Activated CD4-positive, CD25-positive, alpha-beta regulatory T cell (primary cell): ENCODE data around the gene BRD3OS.
A peak's percentile ranks its signal among the peaks of the same experiment; 100 is the strongest.
"Not testable (repeated sequence)": the region's sequence is repeated elsewhere in the genome, so short reads cannot be mapped to it uniquely, and the experiment has no call there.

Experiments
- DNase-seq, 4 experiments: peaks; one replicate each; lab custom pipeline; 2025; lab: John Stamatoyannopoulos, UW

Gene BRD3OS

DNA sequence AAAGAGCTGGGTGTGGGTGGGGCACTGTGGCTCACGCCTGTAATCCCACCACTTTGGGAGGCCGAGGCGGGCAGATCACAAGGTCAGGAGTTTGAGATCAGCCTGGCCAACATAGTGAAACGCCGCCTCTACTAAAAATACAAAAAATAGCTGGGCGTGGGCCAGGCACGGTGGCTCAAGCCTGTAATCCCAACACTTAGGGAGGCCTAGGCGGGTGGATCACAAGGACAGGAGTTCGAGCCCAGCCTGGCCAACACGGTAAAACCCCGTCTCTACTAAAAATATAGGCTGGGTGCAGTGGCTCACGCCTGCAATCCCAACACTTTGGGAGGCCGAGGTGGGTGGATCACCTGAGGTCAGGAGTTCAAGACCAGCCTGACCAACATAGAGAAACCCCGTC is 36.5 kb upstream of the BRD3OS start:
- DNase-seq = not testable (repeated sequence)

DNA sequence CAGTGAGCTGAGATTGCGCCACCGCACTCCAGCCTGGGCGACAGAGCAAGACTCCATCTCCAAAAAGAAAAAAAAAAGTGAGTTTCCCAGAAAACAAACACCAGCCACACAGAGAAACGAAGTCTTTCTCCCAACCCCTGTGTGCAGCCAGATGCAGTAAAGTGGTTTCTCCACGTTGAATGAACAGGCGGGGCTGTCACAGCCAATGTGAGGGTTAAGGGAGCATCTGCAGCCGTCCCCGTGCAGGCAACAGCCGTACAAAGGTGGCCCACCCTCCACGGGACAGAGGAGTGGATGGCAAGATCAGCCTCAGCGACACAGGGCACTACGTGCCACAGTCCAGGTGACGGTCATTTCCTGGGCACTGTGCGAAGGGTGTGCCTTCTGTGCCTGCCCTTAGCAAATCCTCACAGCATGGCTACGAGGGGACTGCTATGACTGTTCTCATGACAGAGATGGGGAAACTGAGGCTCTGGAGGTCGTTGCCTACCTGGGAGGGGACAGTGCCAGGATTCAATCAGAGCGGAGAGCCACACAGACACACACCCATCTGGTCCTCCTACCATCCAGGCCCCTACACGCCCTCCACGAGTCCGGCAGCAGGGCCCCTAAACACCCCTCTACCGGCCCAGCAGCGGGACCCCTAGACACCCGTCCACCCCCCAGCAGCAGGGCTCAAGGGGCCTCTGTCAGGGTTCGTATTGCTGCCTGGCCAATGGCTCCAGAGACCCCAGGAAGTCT is 35.5 kb upstream of the BRD3OS start:
- DNase-seq = no peak

DNA sequence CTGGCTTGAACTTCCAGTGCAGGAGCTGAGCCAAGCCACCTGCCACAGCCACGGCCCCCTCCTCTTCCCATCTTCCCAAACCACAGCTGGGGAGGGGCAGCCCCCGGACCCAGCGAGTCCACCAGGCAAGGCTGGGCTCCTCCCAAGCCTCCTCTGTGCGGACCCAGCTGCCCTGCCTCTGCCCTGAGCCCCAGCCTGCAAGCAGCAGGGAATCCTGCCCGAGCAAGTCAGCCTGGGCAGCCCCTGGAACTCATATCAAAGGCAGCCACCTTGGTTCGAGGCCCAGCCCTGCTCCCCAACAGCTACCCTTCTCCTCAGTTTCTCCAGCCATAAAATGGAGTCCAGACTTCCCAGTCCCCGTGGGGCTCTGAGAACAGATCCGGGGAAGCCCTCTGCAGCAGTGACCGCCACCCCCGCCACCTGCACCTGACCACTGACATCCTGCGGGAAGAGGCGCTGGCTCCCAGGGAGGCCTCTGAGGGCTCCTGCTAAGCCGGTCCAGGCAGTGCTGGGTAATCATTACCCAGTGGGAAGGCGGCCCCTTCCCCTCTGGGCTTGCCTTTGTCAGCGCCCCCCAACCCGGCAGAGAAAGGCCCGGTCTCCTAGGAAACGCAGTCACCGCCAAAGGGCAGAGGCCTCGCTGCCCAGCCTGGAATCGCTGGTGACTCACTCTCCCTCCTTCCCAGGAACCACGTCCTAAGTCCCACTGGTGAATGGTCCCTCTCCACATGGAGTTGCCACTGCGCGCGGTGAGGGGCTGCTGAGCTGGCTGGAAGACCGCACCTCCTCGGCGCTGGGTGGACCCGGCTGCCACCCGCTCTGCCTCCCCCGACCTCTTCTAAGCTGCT is 34.7 kb upstream of the BRD3OS start:
- DNase-seq = no peak

DNA sequence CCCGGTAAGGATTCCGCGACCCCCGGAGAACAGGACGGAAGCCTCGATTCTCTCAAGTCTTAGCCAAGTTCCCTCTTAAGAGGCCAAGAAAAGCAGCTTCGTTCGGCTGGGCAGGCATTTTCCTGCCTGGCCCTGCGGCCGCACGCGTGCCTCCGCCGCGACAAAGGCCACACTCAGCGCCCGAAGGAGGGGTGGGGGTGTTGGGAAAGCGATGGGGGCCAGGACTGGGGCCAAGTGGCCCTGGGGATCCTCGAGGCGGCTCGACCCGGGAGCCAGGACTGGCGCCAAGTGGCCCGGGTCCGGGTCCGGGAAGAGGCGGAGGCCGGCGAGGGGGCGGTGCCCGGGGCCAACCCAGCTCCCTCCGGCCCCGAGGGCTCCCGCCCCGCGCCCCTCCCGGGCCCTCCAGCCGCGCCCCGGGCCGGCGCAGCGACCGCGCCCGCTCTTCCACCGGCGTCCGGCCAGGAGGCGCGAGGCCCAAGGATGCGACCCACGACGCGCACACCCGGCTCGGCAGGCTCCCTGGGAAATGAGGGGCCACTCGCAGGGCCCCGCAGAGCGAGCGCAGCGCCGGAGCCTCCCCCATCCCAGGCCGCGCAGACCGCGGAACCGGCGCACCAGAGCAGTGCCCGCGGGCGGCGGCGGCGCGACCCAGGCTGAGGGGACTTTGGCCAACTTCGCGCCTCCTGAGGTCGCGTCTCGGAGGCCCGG is 33.9 kb upstream of the BRD3OS start:
- no peak for DNase-seq

DNA sequence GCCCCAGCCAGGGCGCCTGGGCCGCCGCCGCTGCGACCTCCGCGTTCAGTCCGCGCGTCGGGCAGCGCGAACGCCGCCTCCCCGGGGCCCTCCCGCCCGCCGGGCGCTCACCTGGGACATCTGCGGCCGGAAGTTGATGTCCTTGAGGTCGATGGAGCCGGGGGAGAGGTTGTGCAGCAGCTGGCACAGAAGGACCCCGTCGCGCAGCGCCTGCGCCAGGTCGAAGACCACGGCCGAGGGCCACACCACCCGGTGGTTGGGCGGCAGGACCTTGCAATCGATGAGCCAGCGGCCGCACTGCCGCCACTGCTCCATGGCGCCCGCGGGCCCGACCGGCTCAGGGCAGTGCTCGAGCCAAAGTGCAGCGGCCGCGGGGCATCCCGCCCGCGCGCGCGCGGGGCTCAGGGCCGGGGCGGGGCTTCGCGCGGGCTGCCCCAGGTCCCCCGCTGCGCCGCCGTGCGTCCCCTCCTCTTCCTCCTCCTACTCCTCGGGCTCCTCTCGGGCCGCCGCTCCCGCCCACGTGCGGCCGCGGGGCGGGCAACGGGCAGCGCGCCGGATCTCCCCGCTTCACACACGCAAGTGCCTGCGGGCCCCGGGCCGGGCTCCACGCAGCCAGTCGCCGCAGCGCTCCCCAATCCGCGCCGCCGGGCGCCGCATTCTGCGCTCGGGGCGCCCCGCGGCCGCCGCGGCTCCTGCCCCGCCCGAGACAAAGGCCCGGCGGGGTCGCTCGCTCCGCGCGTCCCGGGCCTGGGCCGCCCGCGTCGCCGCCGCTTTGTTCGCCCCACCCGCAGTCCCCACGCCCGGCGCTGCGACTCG is 33.1 kb upstream of the BRD3OS start, which contains the start of gene VAV2:
Gene VAV2, minus strand, starts transcription at position 361 of the 816 bp plus-strand sequence. Its CDS starts 46 bp downstream, at position 315.
- peak in 2 of 4 experiments; percentile 12 to 13 for DNase-seq

DNA sequence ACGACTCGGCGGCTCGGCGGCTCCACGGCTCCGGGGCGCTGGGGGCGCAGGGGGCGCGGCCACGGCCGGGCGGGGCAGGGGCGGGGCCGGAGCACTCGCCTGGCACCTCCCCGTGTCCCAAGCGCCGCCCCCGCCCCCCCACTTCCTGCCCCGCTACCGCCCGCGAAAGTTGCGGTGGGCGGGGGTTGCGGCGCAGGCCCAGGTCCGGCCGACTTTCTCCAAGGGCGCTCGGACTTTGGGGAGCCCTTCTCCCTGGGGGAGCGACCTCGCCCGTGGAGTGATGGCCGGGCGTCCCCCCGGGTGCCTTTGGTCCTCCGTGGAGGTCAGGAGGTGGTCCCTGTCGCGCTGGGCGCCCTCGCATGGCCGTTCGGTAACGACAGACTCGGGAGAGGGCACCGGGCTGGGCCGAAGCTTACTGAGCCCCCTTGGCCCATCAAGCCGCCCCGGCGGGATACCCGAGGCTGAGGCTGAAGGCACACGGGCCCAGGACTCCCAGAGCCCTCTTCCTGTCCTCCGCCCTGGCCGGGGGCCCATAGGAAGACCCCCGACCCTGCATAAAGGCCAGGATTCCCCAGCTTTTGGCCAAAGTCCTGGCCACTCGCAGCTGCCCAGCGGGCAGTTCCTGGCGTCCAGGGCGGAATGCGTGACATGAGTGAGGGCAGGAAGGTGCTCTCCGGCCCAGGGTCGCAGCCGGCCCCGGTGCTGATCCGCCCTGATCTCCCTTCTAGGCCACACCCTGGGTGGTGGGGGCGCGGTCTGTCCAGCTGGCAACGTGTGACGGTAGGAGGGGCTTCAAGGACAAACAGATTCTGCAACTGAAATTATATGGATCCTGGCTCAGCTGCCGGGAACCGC is 32.3 kb upstream of the BRD3OS start:
- peak; percentile 57 to 72 (median 68) for DNase-seq

DNA sequence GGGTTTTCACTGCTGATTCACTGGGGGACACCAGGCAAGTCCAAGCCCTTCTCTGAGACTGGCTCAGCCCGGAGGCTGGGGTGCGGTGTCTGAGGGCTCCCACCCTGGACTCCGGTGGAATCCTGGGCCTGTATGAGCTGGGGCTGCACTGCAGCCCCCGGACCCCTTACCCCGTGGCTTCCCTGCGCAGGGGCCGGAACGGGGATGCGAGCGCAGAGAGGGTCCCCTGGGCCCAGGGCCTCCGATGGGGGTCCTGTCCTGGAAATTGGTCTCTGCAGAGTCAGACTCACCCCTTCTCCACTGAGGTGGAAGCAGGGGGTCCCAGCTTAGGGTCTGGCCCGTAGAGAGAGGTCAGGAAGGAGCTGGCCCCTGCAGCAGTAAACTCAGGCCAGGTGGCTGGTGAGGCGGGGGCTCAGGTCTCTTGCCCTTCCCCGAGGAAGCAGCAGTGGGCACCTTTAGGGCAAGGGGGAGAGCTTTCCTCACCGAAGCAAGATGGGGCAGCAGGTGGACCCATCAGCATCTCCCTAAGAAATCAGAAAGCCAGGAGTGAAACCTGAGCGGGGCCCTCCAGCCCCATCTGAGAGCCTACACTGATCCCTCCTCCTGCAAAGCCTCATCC is 31.5 kb upstream of the BRD3OS start:
- DNase-seq = no peak

DNA sequence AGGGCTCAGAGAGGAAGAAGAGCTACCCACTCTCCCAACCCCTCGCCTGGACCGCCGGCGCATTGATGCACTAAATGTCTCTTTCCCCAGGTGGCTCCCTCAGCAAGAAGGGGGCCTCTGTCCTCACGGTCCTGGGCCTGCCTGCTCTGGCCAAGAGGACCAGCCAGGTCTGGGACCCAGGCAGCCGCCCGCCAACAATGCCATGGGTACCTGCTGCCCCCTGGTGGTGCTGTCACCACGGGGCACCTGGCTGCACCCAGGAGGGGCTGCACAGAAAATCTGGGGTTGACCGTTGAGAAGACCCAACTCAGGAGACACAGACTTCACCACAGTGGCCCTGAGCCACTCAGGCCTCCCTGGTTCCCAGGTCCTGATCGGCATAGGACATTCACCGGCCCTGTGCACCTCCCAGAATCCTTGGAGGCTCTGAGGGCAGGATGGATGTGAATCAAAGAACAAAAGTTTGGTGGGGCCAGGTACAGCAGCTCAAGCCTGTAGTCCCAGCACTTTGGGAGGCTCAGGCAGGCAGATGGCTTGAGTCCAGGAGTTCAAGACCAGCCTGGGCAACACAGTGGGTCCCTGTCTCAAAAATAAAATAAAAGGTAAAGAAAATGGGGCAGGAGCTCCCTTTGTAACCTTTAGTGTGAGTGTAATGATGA is 30.8 kb upstream of the BRD3OS start:
- peak; percentile 44 to 75 (median 70) for DNase-seq

DNA sequence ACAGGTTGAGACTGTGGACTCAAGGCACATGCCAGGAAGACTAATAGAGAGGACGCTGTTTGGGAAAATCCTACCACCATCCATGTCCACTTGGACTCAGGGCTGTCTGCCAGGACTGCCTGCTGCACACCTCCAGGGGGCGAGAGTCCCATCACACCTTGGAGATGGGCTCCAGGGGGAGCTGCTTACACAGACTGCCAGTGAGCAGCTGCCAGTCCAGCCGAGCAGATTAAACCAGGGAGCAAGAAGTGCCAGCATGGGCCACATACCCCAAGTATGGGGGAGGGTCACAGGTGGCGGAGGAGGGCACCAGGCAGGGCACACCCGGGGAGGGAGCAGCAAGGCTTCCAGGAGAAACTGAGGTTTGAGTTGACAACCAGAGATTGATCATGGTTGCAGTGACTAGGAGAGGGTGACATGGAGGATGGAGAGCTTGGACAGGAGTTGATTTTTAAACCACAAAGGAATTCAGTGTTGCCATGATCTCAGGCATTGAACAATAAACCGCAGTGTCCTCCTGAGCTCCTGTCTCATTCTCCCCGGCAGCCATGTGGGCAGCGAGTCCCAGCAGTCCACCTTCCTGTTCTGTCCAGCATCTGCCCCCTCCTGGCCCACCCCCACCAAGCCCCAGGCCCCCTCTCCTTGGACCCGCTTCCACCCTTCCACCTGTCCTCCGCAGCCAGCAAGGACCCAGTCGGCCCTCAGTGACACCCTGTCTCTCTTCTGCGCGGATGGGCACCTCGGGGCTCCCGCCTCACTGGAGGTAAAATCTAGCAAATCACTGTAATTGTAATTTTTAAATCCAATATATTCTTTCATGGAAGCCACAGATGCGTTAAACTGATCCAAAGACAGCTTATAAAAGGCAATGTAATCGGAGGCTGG is 30.0 kb upstream of the BRD3OS start:
- DNase-seq = no peak

DNA sequence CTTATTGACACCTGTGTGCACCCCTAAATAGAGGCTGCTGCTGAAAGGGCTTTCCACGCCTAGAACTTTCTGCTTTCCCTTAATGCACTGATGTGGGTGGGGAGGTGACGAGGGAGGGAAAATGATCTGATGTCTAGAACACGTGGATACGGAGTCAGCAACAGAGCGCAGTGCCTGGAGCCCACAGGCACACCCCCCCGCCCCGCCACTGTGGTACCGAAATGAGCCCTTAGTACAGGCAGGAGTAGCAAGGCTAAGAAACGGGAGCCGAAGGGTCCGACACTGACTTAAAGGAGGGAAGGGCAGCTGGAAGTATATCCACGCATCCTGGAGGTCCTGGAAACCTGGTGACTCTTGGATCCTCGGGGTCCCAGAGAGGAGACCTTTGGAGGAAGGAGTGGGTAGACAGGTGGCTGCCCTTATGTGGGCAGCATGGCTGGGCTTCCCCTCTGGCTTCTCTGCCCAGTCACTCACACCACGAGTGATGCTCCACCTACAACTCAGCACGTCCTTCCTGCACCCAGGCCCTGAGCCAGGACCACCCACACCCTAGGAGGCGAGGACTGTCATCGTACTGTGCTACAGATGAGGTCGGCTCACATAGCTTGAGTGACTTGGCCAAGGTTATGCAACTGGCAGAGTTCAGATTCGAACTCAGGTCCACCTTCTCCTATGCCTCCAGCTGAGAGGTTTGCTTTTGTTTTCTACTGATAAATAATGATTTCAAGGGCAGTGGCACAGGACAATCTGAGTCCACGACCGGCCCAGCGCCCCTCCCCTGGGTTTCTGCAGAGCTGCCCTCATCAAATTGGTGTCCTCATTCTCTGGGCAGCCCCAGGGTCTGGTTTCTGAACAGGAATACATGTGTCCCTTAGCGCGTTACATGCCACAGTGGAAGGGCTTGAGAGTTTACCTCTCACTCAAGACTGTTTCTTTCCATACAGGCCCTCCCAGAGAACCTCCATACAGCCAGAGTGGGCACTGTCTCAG is 28.5 kb upstream of the BRD3OS start:
- DNase-seq = no peak

DNA sequence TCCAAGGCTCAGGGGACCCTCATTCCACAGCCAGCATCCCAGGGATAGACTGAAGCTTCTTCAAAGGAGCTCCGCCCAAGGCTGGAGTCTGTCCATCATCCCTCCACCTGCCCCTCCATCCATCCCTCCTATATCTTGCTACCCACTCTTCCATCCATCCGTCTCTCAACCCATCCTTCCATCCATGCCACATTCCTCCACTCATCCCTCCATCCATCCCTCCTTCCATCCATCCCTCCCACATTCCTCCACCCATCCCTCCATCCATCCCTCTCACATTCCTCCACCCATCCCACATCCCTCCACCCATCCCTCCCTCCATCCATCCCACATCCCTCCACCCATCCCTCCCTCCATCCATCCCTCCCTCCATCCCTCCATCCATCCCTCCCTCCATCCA is 27.7 kb upstream of the BRD3OS start:
- DNase-seq = no peak

DNA sequence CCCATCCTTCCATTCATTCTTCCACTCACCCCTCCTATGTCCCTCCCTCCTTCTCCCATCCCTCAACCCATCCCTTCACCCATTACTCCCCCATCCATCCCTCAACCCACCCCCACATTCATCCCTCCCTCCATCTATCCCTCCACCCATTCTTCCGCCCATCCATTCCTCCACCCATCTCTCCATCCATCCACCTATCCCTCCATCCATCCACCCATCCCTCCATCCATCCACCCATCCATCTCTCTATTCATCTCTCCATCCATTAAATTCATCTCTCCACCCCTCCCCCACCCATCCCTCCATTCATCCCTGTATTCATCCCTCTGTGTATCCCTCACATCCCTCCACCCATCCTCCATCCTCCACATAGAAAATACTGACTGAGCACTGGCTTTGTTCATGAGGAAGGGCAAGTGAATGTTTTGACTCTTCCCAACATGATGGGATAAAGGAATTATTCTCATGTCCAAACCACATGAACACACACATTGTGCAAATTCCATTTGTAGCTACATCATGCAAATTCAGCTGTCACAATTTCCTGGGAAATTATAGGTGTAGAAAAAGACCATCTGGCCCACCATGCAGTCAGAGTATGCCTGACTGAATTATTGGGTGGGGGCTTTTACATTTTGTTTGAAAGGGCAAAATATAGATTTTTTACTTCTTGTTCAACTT is 26.2 kb upstream of the BRD3OS start:
- DNase-seq = no peak

DNA sequence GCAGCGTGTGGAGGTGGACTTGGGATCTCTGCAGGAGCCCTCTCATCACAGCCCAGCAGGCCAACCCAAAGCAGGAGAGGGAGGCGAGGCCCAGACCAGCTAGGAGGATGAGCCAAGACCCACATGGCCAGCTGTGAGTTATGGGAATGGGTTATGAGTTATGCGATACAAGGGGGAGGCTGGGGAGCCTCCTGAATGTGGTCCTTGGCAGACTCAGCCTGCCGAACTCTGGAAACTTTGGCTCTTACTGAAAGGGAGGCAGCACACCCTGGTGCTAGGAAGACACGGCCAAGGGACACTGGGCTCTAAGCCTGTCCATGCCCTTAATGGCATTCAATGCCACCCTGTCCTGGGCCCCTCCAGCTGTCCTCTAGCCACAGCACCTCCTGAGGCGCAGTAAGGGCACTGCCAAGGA is 25.4 kb upstream of the BRD3OS start:
- no peak for DNase-seq

DNA sequence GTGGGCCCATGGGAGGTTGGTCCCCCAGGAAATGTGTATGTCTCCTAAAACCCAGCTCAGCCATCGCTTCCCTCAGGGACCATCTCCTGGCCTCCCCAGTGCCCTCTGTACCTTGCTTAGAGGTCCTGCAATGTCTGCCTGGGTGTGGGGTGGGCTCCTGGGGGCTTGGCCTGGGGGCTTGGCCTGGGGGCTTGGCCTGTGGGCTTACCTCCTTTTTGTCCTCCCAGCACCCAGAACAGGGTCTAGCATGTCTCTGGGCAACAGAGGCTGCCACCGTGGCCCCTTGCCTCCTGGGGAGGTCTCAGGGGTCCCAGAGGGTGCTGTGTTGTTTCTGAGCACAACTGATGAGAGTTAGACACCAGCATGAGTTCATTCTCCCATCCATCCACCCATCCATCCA is 22.5 kb upstream of the BRD3OS start:
- DNase-seq = no peak

DNA sequence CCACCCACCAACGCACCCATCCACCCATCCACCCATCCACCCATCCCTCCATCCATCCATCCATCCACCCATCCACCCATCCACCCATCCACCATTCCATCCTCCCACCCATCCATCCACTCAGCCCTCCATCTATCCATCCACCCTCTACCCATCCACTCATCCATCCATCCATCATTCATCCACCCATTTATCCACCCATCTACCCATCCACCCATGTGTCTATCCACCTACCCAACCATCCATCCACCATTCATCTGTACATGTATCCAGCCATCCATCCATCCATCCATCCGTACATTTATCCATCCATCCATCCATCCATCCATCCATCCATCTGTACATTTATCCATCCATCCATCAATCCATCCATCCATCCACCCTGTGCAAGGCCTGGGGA is 22.0 kb upstream of the BRD3OS start:
- no peak for DNase-seq

DNA sequence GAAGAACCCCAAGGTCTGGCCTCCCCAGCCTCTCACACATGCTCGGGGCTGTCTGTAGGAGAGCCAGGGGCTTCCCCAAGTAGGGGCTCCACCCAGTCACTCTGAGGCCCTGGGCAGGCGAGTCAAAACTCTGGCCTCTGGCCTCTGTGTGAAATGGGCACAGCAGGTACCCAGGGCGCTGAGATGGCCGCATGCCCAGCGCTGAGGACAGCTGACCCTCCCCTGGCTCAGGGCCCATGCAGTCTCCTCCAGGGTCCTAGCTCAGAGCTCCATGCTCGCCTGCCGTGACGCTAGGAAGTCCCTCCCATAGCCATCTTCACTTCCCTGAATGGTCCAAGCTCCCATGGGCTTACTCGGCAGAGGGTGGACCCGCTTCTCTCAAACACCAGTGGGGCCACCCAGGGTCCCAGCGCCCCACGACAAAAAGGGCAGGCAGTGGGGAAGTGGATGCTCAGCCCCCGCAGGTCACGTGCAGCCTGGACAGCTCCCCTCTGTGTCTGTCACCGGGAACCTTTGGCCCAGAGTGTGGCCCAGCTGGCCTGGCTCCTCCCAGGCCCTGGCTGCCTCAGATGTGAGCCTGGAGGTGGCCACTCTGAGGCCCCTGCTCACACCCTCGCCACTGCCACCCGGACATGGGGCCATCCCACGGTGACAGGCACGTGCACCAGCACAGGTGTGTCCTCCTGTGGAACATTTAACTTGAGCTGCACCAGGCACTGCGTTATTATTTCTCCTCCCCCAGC is 21.0 kb upstream of the BRD3OS start:
- no peak for DNase-seq
